HG03103 (cell line): ENCODE data around the gene RBMS3.

Experiments used
- ATAC-seq: cut with Tn5 transposase; IDR thresholded peaks from one replicate; pipeline ENCODE4 v1.9.1; 2021; ENCODE audit warnings: low read depth; ENCODE audit not compliant: unreplicated experiment

RBMS3 gene

DNA sequence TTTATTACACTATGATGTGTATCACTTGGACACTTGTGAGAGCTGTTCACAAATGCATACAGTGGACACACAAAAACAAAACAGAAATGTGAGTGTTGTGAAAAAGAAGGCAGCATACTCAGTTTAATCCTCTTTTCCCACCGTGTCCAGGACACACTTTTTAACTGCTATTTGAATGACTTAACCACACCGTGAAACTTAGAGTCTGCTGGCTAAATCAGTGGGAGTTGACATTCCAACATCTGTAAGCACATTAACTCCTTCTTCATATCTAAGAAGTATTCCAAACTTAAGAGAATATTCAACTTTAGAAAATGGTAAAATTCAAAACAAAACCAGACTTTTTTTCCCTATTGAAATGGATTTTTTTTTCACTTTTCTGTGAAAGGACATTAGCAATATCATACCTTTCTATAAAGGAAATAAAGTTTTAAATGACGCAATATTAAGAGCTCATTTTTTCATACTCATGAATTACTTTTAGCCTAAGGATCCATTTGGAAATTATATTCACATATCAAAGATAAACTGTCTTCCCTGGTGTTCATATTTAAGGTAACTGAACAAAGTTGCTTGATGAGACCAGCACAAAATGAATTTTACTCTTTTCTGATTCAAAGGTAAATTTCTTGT lies 316.6 kb downstream of the RBMS3 start:
- no peak for ATAC-seq

DNA sequence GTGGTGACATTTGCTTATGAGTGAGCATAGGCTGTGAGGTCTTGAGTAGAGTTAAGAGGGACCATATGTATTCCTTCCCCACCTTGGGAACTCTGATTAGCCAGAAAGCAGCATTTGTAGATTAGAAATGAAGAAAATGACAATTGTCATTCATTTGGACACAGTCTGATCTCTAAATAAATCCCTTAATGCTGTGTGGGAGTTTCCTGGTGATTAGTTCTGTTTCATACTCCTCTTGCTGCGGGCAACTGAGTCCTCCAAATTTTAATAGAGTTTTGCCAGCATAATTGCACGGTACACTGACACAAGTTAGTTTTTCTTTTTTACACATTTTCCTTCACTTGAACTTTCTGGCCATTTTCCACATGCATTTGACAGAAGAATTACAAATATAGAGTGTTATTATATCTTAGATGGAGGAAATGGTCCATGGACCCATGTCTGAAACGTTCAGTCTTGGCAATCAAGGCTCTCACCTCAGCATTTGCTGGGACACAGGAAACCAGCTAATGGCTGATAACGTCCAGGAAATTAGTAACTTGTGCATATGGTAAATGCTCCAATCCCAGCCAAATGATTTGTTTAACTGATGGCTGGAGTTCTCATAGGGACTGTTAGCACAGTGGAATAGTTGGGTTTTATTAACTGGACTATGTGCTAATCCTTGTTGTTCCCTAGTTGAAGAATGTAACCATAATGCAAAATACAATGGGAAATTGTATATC lies 321.2 kb downstream of the RBMS3 start:
- no peak for ATAC-seq

DNA sequence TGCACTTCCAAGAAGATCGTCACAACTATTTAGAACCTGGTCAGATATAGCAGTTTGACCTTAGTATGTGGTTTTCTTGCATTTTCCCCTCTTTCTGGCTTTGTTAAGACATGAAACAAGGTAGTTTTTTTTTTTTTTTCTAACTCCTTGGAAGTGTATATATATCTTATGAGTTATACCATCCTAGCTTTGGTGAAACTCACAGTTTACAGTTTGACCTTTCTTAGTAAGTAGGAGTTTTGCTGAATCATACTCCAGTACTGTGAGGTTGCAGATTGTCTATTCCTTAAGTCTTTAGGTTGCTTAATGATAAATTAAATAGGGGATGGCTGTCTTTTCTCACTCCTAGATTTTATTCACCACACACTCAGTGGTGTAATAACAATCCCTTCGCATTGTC lies 325.0 kb downstream of the RBMS3 start:
- no peak for ATAC-seq

DNA sequence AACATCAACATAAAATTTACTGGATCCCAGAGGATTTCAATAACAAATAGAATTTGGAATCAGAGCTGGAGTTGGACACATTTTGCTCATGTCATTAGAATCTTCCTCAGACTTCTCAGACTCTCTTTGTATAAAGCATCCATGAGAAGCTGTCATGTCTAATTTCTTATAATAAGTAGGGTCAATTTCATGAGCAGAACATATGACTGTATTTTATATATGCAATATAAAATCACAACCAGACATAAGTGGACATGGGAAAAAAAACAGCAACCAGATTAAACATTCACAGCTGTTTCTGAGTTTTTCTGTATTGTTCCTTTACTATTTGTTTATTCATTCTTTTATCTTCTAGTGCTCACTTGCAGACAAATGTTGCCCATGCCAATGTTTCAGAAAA lies 325.5 kb downstream of the RBMS3 start:
- ATAC-seq, result no peak

DNA sequence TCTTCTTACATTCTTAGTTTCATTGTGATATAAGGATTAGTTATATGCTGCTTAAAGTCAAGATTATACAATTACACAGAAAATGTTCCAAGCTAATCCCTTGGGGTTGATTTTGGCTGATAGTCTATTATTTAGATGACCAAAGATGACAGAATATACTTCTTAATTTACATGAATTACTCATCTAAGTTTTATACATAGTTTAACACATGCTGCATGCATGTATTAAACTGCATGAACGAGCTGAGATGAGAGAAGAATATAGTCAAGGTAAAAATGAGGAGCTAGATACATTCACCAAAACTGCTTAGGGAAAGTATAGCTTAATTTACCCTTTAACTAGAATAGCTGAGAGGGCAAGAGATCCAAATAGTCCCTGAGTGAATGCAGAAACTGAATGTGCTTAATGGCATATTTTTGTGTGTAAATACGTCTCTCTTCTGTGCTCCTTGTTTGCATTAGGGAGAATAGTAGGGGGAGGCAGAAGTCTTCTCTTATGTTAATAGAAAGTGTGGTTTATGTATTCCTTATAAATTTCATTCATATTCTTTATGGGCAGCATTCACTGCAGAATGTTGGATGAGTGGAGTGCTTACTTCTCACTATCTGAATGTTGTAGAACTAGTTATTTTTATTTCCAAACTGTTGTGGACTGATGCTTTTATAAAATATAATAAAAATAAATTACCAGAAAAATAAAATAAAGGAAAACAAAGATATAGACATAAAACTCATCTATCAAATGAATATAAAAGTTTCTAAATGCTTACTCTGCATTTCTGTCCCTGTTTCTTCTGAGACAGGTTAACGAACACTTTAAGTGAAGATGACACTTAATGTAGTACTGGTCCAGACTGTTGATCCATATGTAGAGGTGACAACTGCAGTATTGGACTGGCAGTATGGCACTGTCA lies 327.8 kb downstream of the RBMS3 start:
- ATAC-seq, result no peak

DNA sequence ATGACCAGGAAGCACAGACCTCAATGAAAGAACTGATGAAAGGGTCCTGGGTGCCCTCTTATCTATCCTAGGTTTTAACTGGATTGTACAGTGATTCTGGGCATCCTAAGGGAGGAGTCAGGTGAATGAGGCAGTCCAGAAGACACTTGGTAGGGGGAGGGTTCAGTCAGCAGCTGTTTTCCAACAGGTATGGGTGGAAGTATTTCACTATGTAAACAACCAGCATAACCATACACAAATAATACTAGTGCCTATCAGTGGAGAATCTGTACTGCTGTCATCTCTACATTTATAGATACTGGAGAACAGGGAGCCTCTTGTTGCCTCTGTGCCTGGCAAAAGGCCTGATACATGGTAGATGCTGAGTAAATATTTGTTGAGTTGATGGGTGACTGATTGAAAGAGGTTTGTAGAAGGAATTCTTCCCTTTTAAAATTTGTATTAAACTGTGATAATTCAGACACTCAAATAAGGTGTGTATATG lies 328.5 kb downstream of the RBMS3 start:
- ATAC-seq, result no peak

DNA sequence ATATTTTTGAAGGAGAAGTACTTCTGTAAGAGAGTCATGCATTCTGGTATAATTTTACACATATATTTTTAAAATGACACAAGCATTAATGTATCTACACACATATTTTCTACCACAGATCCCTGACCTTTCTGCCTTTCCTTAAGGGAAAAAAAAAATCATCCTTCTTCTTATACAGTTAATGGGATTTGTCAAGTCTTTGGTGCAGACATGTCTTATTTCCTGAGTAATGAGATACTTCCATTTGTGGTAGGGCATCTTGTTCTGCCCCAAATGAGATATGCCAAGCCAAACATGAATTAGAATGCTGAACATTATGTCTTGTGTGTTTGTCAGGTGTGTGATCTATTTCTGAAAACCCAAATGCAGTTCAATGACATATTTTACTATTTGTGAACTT lies 329.9 kb downstream of the RBMS3 start:
- ATAC-seq, result no peak

DNA sequence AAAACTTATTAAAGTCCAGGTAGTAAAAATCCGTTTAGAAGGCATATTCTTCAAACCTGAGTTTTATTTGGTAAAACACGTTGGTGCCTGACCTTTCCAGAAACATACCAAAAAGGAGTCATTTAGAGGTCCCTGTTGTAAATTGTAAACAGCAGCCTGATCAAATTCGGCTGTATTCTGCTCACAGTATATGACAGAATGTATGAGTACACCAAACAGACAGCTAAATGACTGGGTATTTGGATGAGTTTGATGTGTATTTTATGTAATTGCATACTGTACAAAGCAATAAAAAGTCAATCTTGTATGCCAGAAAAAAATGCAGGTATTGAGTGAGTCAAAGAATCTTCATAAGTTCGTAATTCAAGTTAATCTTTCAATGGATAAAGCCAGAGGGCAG lies 330.4 kb downstream of the RBMS3 start:
- no peak for ATAC-seq

DNA sequence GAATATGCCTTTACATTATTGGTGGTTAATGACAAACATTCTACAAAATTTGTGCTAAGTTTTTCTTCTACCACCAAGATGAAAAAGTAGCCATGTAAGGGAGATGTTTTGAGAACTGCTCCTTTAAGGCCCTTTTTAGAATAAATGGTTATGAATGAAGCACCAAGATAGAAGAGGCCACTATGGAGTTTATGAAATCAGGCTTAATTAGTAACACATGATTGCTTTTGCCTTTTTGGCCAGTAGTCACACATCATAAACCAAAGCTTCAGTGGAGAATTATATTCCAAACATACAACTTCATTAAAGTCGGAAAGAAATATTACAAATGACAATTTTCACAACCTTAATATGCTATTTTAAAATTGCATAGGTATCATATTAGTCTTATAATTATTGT lies 331.7 kb downstream of the RBMS3 start:
- ATAC-seq, result no peak

DNA sequence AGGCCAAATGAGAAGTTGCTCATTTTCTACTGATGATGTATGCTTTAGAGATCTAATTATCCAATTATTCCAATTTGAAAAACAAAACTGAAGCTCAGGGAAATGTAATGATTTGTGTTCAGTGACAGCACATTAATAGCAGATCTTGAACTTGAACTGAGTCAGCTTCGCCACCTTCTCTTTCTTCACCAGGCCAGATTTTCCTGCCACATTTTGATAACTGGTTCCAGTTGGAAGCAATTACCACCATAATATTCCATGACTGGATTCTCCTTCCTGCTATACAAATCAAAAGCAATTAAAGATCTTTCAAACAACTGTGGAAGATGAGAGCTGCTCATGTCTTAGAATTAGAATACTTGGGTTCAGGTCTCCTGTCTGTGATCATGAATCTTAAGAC lies 334.1 kb downstream of the RBMS3 start:
- ATAC-seq, result no peak

DNA sequence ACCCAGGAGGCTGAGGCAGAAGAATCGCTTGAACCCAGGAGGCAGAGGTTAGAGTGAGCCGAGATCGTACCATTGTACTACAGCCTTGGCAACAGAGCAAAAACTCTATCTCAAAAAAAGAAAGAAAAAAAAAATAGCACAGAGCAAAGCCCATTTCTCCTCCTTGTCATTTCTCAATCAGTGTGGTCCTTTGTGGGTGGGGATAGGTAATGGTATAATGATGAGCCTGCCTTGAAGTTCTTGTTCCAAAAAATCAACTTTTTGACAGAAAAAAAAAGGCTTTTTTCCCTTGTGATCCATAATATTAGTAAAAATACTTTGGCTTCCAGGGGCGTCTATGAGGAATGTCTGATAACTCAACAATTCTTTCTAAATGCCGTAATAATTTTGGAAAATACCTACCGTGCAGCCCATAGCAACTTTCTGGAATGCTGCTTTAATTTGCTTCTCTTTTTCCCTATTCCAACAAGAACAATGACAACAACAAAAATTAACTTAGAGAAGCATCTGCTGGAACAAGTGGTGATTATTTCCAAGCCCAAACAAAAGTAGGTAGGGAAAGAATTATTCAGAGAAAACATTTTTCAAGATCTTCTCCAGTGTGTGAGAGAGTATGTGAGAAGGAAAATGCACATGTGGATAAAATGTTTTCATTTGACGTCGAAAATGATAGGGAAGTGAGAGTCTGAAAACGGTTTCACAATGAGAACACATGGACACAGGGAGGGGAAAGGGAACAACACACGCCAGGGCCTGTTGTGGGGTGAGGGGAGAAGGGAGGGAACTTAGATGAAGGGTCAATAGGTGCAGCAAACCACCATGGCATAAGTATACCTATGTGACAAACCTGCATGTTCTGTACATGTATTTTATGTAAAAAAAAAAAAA lies 337.8 kb downstream of the RBMS3 start:
- ATAC-seq, result no peak

DNA sequence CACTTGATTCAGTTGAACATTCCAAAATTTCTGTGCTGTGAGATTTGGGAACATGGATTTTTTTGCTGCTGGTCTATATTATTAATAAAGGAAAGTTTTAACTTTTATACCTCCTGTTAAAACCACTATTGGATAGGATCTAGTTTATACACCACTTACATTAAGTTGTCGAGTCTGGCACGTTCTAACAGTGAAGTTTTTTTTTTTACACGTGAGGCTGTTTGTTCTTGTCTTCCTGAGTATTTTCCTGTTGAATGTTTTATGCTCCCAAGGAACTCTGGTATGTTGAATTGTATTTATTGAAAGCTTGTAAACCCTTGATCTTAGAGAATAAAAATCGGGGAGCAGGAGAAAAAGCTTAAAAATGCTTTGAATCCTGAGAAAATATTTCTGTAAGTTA lies 338.8 kb downstream of the RBMS3 start:
- ATAC-seq, result no peak

DNA sequence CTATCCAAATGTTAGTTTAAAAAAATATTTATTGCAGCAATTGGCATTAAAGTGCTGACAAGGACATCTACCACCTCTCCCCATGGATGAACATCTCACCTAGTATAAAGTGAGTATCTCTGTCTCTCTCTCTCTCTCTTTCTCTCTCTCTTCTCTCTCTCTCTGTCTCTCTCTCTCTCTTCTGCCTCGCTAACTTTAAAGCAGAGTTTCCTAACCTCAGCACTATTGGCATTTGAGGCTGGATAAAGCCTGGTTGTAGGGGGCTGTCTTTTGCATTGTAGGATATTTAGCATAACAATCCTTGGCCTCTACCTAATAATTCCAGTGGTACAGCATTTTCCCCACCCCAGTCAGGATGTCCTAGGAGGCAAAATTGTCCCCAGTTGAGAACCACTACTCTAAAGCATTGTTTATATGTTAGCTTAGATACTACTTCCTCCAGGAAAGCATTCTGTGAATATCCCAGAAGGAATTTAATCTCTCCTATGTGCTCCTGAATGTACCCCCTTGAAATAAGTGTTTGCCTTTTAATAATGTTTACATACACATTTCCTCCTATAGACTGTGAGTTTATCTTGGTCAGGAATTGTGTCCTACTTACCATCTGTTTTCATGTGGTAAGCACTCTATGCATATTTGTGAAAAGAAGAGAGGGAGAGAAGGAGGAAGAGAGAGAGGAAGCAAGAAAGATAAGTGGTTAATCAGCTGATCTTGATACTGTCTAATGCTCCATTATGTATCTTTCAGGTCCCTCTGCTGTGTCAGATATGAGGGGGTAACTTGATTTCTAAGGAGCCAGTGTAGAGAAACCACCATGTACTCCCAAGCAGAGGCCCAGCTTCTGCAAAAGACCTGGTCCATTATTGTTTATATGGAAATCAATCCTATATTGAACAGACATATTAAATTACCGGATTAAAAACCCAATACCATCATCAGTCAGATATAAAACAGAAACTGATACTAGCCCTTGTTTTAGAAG lies 346.6 kb downstream of the RBMS3 start:
- no peak for ATAC-seq

DNA sequence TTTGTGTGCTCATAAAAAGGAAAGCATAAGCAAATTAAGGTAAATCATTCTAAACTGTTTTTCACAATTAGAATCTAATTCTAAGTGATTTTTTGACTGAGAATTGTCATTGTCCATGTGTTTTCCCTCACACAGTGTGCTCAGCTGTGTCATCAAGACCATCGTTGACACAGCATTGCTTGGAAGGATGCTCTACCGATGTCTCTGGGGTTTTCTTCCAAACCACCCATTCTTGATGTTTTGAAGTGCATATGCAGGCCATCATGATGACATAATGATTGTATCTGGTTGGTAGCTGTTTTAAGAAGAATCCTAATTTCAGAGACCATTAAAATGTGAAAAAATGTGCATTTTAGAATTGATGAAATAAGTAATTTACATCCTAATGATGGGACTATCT lies 347.9 kb downstream of the RBMS3 start:
- no peak for ATAC-seq

DNA sequence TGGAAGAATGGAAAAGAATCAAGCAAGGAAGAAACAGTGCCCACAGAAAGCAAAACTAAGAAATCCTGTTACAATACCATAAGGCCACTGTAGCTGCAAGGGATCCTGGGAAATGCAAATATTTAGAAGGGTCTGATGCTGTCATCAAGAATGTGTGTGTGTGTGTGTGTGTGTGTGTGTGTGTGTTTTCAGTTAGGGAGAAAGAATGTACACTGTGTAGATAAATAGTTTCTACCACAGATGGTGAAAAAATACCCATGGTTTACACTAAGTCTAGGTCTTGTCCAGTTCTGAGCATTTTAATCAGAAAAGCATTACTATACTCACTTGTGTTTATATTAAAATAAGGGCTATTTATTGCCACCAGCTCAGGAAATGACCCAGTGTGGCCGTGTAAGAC lies 355.0 kb downstream of the RBMS3 start:
- no peak for ATAC-seq

DNA sequence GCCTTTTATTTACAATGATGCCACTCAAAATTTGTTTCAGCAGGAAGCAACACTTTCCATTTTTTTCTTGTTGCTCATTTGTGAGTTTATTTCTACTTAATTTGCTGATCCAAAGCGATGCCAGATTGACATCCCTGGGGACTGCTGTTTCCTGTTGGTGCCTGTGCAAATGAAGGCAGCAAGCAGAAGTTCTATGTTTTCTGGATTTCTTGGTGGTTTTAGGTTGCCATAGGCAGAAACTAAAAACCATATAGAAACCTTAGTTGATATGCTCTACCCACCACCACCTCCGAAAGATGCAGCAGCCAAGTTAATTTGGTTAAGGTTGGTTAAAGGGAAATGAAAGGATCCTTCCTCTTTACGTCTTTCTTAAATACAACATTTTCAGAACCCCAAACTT lies 356.2 kb downstream of the RBMS3 start:
- ATAC-seq, result no peak

DNA sequence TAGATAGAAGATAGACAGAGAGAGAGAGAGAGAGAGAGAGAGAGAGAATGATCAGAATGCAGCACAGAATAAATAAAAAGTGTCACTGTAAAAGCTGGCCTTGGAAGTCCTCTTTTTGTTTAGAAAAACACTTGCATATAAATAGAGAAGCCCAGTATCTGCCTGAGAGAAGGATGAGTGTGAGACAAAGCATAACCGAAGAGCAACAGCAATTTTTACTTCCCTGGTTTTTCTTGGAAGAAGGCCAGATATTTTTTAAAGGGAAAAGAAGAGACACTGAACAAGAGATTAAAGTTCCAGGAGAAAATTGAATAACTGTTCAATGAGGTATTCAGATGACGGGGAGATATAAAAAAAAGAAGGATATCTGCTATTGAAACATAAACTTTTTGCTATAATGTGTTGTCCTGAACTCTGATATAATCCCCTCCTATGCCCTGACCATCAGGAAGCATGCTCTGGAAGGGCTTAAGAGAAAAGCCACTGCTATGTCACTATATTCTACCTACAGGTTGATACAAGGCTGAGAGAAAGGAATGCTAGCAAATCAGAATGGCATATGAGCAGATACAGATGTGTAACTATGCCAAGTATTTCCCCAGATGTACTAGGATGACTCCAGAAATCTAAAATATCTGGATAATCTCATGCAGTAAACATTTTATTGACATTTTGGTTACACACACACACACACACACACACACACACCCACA lies 358.9 kb downstream of the RBMS3 start:
- no peak for ATAC-seq

DNA sequence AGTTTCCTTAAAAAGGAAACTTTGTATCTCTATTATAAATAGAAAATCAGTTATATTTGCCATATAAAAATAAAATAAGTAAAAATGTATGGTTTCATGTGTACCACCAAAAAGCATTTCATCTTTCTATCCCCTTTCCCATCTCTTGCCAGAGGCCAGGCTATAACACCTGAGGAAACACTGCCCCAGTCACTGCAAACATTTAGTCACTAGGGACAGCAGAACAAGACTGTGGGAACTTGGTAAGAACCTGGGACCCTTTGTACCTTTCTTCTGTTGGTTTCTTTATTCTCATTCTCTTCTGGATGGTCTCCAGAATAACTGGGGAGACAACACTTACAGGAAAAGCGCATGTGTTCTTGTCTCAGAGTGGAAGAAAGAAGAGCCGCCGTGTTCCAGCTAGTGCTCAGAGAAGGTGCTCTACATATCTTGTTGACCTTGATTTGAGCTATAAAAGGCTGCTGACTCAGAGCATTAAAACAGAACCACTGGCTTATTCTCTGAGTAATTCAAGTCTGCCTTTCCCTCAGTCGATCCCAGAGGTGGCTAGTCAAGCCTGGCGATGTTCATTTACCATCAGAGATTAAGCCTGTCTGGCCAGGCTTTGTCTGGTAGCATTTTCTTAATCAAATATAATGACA lies 361.6 kb downstream of the RBMS3 start:
- no peak for ATAC-seq
